Kidney glomerular epithelial cell (primary cell): ENCODE results near the gene CYP26C1.
"Not testable (repeated sequence)": the region's sequence is repeated elsewhere in the genome, so short reads cannot be mapped to it uniquely, and the experiment has no call there.

Source experiments
- DNase-seq: peaks from one replicate; lab custom pipeline; 2025; lab: John Stamatoyannopoulos, UW

CYP26C1 gene

DNA sequence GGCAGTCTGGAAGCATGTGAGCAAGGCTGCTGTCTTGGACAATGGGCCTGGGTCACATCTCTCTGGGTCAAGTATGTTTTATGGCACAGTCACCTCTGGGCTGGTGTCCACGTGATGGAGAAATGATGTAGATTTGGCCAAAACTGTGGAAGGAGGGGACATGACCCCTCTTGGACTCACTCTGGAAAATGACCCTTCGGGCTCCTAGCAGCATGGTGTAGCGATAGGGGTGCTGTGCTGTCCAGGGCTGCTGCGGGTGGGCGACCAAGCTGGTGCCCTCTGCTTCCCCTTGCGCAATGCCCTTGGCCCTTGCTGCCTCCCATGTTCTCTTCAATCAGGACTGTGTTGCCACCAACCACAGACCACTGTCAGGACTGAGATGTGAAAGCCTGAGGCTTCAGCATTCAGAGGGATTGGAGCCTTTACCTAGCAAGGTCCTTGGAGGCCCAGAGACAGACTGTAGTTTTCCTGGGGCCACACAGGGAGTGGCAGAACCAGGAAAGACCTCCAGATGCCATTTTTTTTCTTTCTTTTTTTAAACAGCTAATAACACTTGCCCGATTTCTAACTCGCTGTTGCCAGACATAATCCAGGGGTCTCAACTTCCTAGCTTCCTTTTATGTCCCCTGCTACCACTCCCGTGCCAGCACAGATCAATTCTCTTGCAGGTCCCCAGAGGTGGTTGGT is 19.2 kb downstream of the CYP26C1 start:
- DNase-seq, result no peak

DNA sequence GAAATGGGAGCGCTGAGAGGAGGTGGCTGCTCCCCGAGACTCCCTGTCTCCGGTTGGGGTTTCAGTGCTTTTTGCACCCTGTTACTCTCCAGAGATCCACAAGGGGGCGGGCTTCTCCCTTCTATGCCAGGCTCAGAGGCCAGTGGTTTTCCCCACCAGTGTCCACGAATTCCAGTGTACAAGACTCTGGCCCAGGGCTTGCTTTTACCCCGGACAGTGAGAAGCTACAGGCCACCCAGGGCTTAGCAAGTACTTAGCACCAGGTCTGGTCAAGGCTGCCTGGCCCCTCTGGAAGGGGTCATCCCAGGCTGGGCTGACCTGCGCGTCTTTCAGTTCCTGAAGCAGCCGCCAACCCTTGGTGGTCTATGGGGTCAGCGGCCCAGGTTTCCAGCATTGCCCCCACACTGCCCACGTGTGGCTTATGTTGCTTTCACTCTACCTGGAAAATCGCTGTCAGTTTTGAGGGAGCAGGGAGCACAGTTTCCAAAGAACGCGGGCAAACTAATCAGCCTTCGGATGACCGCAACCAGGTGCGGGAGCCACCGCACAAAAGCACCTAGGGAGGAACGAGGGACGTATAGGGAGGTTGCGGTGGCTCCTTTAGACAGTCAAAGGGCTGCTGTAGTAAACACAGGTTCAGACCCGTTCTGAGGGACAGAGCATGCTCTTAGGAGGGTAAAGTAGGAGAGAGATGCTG is 19.9 kb downstream of the CYP26C1 start:
- DNase-seq, result peak; percentile 49

DNA sequence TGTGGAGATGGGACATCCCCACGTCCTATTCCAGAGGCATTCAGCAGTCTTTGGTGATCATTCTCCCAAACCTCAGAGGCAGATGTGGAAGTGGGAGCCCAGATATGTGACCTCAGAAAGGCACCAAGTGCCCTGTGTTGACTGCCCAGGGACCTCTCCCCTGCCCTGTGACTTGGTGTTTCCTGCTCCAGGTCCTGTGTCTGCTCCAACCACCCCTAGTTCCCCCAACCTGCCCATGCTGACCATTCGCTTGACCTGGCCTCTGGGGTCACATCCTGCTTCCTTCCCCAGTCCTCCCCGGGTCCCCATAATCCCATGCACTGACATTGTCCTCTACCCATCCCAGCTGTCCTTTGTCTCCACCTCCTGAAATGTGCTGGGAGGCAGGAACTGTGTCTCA is 20.7 kb downstream of the CYP26C1 start:
- no peak for DNase-seq

DNA sequence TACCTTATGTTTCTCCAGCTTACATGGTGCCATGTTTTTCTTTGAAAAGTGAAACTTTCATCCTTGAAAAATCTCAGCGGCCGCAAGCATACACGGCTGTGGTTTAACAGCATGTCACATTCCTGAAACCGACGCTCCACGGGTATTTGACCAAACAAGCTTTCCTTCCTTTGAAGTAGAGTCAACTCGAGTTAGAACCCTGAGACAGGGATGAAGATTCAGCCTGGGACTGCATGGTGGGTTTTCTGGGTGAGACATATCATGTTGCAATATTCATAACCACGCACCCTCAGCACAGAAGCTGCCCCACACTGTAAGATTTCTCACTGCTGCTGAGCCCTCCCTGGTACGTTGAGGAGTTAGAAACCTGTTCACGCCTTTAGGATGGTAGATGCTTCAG is 21.2 kb downstream of the CYP26C1 start:
- peak; percentile 6 for DNase-seq

GRCh38 chr10:93083743-93084539 is 23.3 kb downstream of the CYP26C1 start:
- DNase-seq, result no peak

DNA sequence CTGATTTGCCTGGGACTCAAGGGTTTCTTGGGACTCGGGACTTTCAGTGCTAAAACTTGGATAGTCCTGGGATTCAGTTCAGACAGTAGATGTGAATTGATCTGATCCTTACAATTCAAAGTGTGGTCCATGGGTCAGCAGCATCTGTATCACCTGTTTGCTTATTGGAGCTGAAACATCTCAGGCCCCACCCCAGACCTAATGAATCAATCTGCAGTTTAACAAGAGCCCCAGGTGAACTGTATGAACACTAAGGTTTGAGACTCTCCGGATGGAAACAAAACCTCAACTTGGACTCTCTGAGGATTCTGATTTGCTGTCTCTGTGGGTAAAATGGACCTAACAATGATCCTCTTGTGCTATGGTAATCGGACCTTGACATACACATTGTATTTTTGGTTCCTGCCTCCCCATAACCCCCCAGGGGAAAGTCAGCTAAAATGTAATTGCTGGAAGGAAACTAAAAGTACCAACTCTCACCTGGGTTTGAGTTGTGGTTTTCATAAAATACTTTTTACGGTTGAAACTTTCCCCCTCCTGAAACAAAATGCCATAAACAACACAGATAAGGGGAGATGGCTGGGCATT is 24.8 kb downstream of the CYP26C1 start:
- DNase-seq, result no peak

GRCh38 chr10:93086289-93086688 is 25.7 kb downstream of the CYP26C1 start:
- DNase-seq, result no peak

DNA sequence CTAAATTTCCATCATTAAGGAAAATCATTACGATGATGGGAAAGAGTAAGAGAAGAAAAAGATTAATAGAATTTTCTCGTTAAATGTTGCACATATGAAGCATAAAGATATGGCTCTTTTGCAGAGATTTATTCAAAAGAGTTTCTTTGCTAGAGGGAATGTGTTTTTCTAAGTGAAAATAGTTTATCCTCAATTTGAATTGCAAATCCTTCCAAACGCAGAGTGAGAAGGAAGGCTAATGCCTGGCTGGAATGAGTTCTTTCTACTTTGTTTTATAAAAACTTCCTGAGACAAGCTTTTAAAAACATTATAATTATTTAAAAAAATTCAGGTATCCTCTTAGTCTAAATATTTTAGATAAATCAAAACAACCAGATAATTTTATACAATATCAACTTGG is 27.2 kb downstream of the CYP26C1 start:
- DNase-seq, result no peak

GRCh38 chr10:93088466-93088865 is 27.9 kb downstream of the CYP26C1 start:
- no peak for DNase-seq

DNA sequence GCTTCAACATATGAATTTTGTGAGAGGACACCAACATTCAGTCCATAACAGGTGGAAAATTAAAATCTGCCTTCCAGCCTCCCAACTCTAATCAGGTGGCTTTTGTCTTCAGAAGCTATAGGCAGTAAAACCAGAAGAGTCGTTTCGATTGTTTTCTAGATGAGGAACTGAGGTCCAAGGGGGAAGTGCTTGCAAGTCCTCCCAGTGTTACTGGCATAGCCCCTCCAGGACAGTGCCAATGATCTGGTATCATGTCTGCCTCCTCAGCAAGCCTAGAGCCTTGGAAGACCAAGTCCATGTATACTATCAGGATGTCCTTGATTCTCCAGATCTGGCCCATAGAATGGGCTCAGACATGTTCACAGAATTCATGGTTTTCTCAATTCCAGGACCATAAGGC is 30.0 kb downstream of the CYP26C1 start:
- no peak for DNase-seq

DNA sequence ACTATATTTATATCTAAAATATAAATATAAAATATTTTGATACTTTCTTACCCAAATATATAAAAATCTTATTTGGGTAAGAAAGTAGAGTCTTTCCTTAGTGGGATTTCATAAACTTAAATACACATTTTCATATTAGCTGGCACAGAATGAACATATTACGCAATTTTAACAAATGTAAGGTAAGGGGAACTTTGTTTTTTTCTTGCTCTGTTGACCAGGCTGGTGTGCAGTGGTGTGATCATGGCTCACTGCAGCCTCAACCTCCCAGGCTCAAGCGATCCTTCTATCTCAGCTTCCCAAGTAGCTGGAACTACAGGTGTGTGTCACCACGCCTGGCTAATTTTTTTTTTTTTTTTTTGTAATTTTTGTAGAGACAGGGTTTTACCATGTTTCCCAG is 31.4 kb downstream of the CYP26C1 start:
- DNase-seq, result no peak

GRCh38 chr10:93095225-93095624 is 34.6 kb downstream of the CYP26C1 start:
- no peak for DNase-seq

DNA sequence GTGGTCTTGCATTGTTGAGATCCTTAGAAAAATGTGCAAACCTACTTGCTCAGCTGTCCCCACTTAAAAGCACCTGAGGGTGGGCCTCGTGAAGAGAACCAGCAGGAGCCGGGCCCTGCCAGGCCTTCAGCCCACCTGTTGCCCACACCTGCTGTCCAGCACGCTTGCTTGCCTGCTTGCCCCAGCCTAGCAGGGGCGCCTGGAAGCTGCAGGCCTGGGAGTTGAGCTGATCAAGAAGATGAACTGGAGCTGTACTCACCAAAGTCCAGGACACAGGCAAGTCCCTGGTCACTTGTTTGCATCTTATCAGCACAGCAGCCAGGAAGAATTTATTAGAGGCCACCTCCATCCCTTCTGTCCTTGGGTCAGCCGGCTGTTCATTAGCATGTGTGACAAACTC is 36.3 kb downstream of the CYP26C1 start:
- no peak for DNase-seq

DNA sequence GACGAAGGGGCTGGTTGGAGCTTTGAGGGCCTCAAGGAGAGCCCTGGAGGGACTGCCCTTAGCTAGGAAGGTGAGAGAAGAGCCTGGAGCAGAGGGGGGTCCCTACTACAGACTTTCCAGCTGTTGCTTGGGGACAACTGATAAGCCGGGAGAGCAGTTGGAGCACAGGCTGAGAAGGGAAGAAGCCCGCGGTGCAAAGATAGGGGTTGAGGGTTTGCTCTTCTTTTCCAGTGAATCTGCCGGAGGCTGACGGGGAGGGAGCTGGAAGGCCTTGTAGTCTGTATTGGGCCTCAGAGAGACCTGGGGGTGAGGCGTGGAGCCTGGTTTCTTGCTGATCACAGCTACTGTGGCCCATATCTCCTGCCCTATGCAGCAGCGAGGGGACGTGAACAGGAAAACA is 36.8 kb downstream of the CYP26C1 start:
- DNase-seq, result no peak

DNA sequence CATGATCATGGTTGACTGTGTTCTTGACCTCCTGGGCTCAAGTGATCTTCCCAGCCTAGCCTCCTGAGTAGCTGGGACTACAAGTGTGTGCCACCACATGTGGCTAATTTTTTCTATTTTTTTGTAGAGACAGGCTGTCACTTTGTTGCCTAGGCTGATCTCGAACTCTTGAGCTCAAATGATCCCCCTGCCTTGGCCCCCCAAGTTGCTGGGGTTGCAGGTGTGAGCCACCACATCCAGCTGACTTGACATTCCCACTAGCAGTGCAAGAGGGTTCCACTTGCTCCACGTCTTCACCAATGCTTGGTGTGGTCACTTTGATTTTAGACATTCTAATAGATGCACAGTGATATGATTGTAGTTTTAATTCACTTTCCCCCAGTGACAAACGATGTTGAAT is 38.2 kb downstream of the CYP26C1 start:
- no peak for DNase-seq

DNA sequence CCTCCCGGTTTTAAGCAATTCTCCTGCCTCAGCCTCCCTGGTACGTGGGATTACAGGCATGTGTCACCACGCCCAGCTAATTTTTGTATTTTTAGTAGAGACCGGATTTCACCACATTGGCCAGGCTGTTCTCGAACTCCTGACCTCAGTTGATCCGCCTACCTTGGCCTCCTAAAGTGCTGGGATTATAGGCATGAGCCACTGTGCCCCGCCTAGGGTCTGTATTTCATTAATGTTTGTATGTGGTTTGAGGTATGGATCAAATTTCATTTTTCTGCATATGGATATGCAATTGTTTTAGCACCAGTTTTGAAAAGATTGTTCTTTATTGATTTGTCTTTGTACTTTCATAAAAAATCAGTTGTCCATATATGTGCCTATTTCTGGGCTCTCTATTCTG is 39.1 kb downstream of the CYP26C1 start:
- DNase-seq, result no peak

DNA sequence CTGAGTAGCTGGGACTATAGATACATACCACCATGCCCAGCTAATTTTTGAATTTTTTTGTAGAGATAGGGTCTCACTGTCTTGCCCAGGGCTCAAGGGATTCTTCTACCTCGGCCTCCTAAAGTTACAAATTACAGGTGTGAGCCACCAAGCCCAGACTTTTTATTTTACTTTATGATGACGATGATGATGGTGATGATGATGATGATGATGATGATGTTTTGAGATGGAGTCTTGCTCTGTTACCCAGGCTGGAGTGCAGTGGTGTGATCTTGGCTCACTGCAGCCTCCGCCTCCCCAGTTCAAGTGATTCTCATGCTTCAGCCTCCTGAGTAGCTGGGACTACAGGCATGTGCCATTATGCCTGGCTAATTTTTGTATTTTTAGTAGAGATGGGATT is 40.5 kb downstream of the CYP26C1 start:
- not testable (repeated sequence) for DNase-seq

DNA sequence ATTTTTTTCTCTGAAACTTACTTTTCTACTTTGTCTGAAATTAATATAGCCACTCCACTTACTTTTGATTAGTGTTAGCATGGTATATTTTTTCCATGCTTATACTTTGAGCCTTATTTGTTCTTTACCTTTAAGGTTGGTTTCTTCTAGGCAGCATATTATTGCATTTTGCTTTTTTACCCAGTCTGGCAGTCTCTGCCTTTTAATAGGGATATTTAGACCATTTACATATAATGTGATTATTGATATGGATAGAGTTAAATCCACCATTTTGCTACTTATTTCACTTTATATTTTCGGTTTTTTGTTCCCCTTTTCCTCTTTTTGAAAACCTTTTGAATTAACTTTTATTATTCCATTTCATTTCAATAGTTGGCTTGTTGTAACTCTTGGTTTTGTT is 43.4 kb downstream of the CYP26C1 start:
- no peak for DNase-seq

GRCh38 chr10:93106631-93107072 is 46.1 kb downstream of the CYP26C1 start:
- DNase-seq, result no peak

- no peak for DNase-seq
These were observed 50.0 kb downstream of the CYP26C1 start for GRCh38 chr10:93110472-93111146.

- DNase-seq, result no peak
These were observed 52.4 kb downstream of the CYP26C1 start for GRCh38 chr10:93113042-93113441.
